Erythroblast (primary cell): Measurements from ENCODE around the gene SRRM3.
"Not testable (repeated sequence)": the region's sequence is repeated elsewhere in the genome, so short reads cannot be mapped to it uniquely, and the experiment has no call there.

Experiments
- DNase-seq, 2 experiments: peaks; one replicate each; lab custom pipeline; 2025; lab: John Stamatoyannopoulos, UW
- GATA1 ChIP-seq: IDR thresholded peaks from 2 replicates; pipeline ENCODE4 v1.6.1; 2011; ENCODE audit warnings: low read depth, mild to moderate bottlenecking, control low read depth, low read length, moderate library complexity
- POLR2A ChIP-seq: IDR thresholded peaks from 2 replicates; pipeline ENCODE4 v1.6.1; 2011; ENCODE audit warnings: mild to moderate bottlenecking, low read length

SRRM3 gene

GRCh38 chr7:76272142-76272541, 70.4 kb downstream of the SRRM3 start:
- no peak for TF ChIP-seq GATA1
- no peak for TF ChIP-seq POLR2A
- DNase-seq: no peak

- no peak for DNase-seq
- TF ChIP-seq POLR2A: no peak
- TF ChIP-seq GATA1: no peak
Measured at GRCh38 chr7:76272851-76273497, 71.3 kb downstream of the SRRM3 start.

- DNase-seq: no peak
- TF ChIP-seq GATA1 (no peak), POLR2A (no peak)
Measured at GRCh38 chr7:76273503-76273902, 71.8 kb downstream of the SRRM3 start.

- peak in 1 of 2 experiments; percentile 15 for DNase-seq
- TF ChIP-seq POLR2A (no peak), GATA1 (no peak)
Measured at GRCh38 chr7:76278540-76278939, 76.8 kb downstream of the SRRM3 start.

GRCh38 chr7:76280408-76280807, 78.7 kb downstream of the SRRM3 start:
- TF ChIP-seq POLR2A (no peak), GATA1 (no peak)
- DNase-seq: no peak

- no peak for DNase-seq
- no peak for TF ChIP-seq POLR2A
- no peak for TF ChIP-seq GATA1
Measured at GRCh38 chr7:76281006-76281705, 79.5 kb downstream of the SRRM3 start.

- TF ChIP-seq GATA1 (no peak), POLR2A (no peak)
- DNase-seq: no peak
Measured at GRCh38 chr7:76281706-76282343, 80.1 kb downstream of the SRRM3 start.

GRCh38 chr7:76282344-76283253, 80.9 kb downstream of the SRRM3 start:
- TF ChIP-seq POLR2A (no peak), GATA1 (no peak)
- DNase-seq: no peak

GRCh38 chr7:76283254-76284159, 81.8 kb downstream of the SRRM3 start:
- DNase-seq: no peak
- TF ChIP-seq GATA1: no peak
- TF ChIP-seq POLR2A: no peak

GRCh38 chr7:76285604-76286374, 84.1 kb downstream of the SRRM3 start:
- TF ChIP-seq GATA1 (no peak), POLR2A (no peak)

GRCh38 chr7:76286842-76287403, 85.2 kb downstream of the SRRM3 start:
- no peak for TF ChIP-seq POLR2A
- no peak for TF ChIP-seq GATA1
- DNase-seq: no peak

More at GRCh38 chr7:76285604-76286374, 84.1 kb downstream of the SRRM3 start:
- no peak for DNase-seq

- DNase-seq: not testable (repeated sequence)
Measured at GRCh38 chr7:76290847-76291350, 89.2 kb downstream of the SRRM3 start.
